ENCODE results near the gene RELB.
"Not testable (repeated sequence)": the region's sequence is repeated elsewhere in the genome, so short reads cannot be mapped to it uniquely, and the experiment has no call there.

Gene RELB

GRCh38 chr19:44987148-44987675 lies 14.1 kb upstream of the RELB start:
- DNase-seq = no peak

GRCh38 chr19:44988273-44988672 lies 13.0 kb upstream of the RELB start:
- no peak for DNase-seq

GRCh38 chr19:44988896-44989556 lies 12.2 kb upstream of the RELB start:
- peak in 36 of 56 donors; percentile 3 to 63 (median 32) for DNase-seq

GRCh38 chr19:44990459-44990858 lies 10.8 kb upstream of the RELB start:
- DNase-seq = no peak

GRCh38 chr19:44990966-44991365 lies 10.3 kb upstream of the RELB start:
- DNase-seq = no peak

- DNase-seq = no peak
These were observed 8.7 kb upstream of the RELB start for GRCh38 chr19:44992336-44993163.

GRCh38 chr19:44993526-44993925 lies 7.7 kb upstream of the RELB start:
- no peak for DNase-seq

GRCh38 chr19:44993926-44994537 lies 7.2 kb upstream of the RELB start:
- DNase-seq = no peak

- no peak for DNase-seq
These were observed 3.2 kb upstream of the RELB start for GRCh38 chr19:44998025-44998424.

GRCh38 chr19:44999131-44999925 lies 1.9 kb upstream of the RELB start:
- not testable (repeated sequence) for DNase-seq

- DNase-seq = peak in 1 of 56 donors; percentile 18
These were observed 599 bp upstream of the RELB start for GRCh38 chr19:45000665-45001064.

- DNase-seq = no peak
These were observed 2.2 kb downstream of the RELB start for GRCh38 chr19:45003485-45003884.

- DNase-seq = no peak
These were observed 4.5 kb downstream of the RELB start for GRCh38 chr19:45005787-45006186.

GRCh38 chr19:45008552-45008951 lies 7.3 kb downstream of the RELB start:
- DNase-seq = no peak

- DNase-seq = no peak
These were observed 8.5 kb downstream of the RELB start for GRCh38 chr19:45009625-45010255.

GRCh38 chr19:45010306-45010705 lies 9.0 kb downstream of the RELB start:
- no peak for DNase-seq

- DNase-seq = no peak
These were observed 10.7 kb downstream of the RELB start for GRCh38 chr19:45011959-45012358.

- DNase-seq = peak in 53 of 56 donors; percentile 4 to 90 (median 53)
These were observed 15.4 kb downstream of the RELB start for GRCh38 chr19:45016388-45017314.

- no peak for DNase-seq
These were observed 17.9 kb downstream of the RELB start for GRCh38 chr19:45019187-45019586.

- DNase-seq = no peak
These were observed 18.8 kb downstream of the RELB start for GRCh38 chr19:45020071-45020470.

Data from amygdala (tissue), 56 donors.